Keratinocyte (primary cell): ENCODE results near the gene VPS37C. TPM values are rescaled to one million over a fixed set of nuclear protein-coding genes. Genes with fewer than 3 reads are reported as not detected.

Experiments used
- DNase-seq: peaks from one replicate; pipeline ENCODE4 v3.0.0-alpha.2; 2011; ENCODE audit warnings: low read depth, missing footprints, low spot score
- FAIRE-seq: peaks from 2 replicates; lab custom pipeline; 2011; peaks lifted over from hg19 to GRCh38; lab: Jason Lieb, UNC
- H2AFZ ChIP-seq: 2 replicates; pipeline ENCODE4 v1.6.0; 2012; ENCODE audit warnings: low read length, control low read depth, inconsistent platforms; ENCODE audit not compliant: control insufficient read depth
- H3K27ac ChIP-seq: 2 replicates; pipeline ENCODE4 v1.5.1; 2011; ENCODE audit warnings: low read length; ENCODE audit not compliant: control insufficient read depth, insufficient read depth
- H3K27me3 ChIP-seq: 3 replicates; pipeline ENCODE4 v1.6.0; 2011; ENCODE audit warnings: low read length; ENCODE audit not compliant: control insufficient read depth, insufficient read depth; ENCODE audit errors: extremely low read depth
- H3K36me3 ChIP-seq, 2 experiments: 2 replicates in 1 of 2; 3 replicates in 1 of 2; pipeline ENCODE4 v1.5.1; 2011; ENCODE audit warnings: low read length in 2 of 2, mild to moderate bottlenecking in 1 of 2; ENCODE audit not compliant: control insufficient read depth in 2 of 2, insufficient read depth in 2 of 2; ENCODE audit errors: extremely low read depth in 1 of 2
- H3K4me1 ChIP-seq: 3 replicates; pipeline ENCODE4 v1.5.1; 2011; ENCODE audit warnings: low read length; ENCODE audit not compliant: control insufficient read depth, insufficient read depth; ENCODE audit errors: extremely low read depth
- H3K4me2 ChIP-seq: 3 replicates; pipeline ENCODE4 v1.6.0; 2011; ENCODE audit warnings: low read depth, low read length; ENCODE audit not compliant: control insufficient read depth, insufficient read depth; ENCODE audit errors: extremely low read depth
- H3K4me3 ChIP-seq, 3 experiments: fragments of 200-600 bp in 1 of 3; sonication (generic) in 1 of 3; 2 replicates in 2 of 3; 3 replicates in 1 of 3; pipeline ENCODE4 v1.5.1; 2011 to 2016; ENCODE audit warnings: low read length in 3 of 3, mild to moderate bottlenecking in 3 of 3, control low read depth in 2 of 3, inconsistent platforms in 1 of 3, low read depth in 1 of 3, mixed read lengths in 1 of 3, mixed run types in 1 of 3, moderate library complexity in 1 of 3; ENCODE audit not compliant: control insufficient read depth in 2 of 3, insufficient read depth in 2 of 3; ENCODE audit errors: extremely low read depth in 1 of 3
- H3K79me2 ChIP-seq: 2 replicates; pipeline ENCODE4 v1.6.0; 2012; ENCODE audit warnings: low read length; ENCODE audit not compliant: control insufficient read depth, insufficient read depth
- H3K9ac ChIP-seq: 3 replicates; pipeline ENCODE4 v1.6.0; 2011; ENCODE audit warnings: low read length; ENCODE audit not compliant: control insufficient read depth, insufficient read depth; ENCODE audit errors: extremely low read depth
- H3K9me1 ChIP-seq: 3 replicates; pipeline ENCODE4 v1.6.0; 2011; ENCODE audit warnings: low read length; ENCODE audit not compliant: control insufficient read depth, insufficient read depth; ENCODE audit errors: extremely low read depth
- H3K9me3 ChIP-seq: 2 replicates; pipeline ENCODE4 v1.5.1; 2012; ENCODE audit warnings: low read depth, low read length; ENCODE audit not compliant: control insufficient read depth
- H4K20me1 ChIP-seq: 3 replicates; pipeline ENCODE4 v1.6.0; 2011; ENCODE audit warnings: low read length; ENCODE audit not compliant: control insufficient read depth, insufficient read depth; ENCODE audit errors: extremely low read depth
- EZH2 ChIP-seq: IDR thresholded peaks from one replicate; pipeline ENCODE4 v1.6.1; 2012; ENCODE audit warnings: inconsistent platforms, mild to moderate bottlenecking, low read length, moderate library complexity
- dilution Hi-C: fragments of 300-500 bp; cut with MboI; formaldehyde crosslinking; loops from one replicate; pipeline ENCODE4 v1.7.0; 2020; ENCODE audit warnings: low sequenced_read_pairs; ENCODE audit not compliant: extremely low pct_ligation_motif_present
- polyA plus RNA-seq, 5 experiments: library from polyadenylated mRNA; depleted of rRNA in 3 of 5; stranded (reverse) in 3 of 5; stranded (forward) in 1 of 5; unstranded in 1 of 5; fragments of >200 nt; gene quantifications; 1 replicate in 1 of 5; 2 replicates in 3 of 5; 3 replicates in 1 of 5; pipeline versions ENCODE4 v1.2.1 to v1.2.3, GENCODE V29; 2011 to 2012; ENCODE audit warnings: missing spikeins in 2 of 5, low read depth in 1 of 5, low replicate concordance in 1 of 5
- TF ChIP-seq, protein P1 (sequence below), 3 experiments: IDR thresholded peaks in 1 of 3; conservative IDR thresholded peaks in 1 of 3; optimal IDR thresholded peaks in 1 of 3; 2 replicates in 2 of 3; 3 replicates in 1 of 3; pipeline versions ENCODE3 to v1.5.1; 2011; ENCODE audit warnings: low read length in 3 of 3, mild to moderate bottlenecking in 3 of 3, moderate library complexity in 2 of 3, control low read depth in 1 of 3, inconsistent platforms in 1 of 3; ENCODE audit not compliant: insufficient read depth in 2 of 3; ENCODE audit errors: extremely low read depth in 1 of 3

The VPS37C gene
- polyA plus RNA-seq, 1 donor (not counting 4 experiments of a cell fraction or from before 2014, with no cell fraction given): 8.0 TPM

DNA sequence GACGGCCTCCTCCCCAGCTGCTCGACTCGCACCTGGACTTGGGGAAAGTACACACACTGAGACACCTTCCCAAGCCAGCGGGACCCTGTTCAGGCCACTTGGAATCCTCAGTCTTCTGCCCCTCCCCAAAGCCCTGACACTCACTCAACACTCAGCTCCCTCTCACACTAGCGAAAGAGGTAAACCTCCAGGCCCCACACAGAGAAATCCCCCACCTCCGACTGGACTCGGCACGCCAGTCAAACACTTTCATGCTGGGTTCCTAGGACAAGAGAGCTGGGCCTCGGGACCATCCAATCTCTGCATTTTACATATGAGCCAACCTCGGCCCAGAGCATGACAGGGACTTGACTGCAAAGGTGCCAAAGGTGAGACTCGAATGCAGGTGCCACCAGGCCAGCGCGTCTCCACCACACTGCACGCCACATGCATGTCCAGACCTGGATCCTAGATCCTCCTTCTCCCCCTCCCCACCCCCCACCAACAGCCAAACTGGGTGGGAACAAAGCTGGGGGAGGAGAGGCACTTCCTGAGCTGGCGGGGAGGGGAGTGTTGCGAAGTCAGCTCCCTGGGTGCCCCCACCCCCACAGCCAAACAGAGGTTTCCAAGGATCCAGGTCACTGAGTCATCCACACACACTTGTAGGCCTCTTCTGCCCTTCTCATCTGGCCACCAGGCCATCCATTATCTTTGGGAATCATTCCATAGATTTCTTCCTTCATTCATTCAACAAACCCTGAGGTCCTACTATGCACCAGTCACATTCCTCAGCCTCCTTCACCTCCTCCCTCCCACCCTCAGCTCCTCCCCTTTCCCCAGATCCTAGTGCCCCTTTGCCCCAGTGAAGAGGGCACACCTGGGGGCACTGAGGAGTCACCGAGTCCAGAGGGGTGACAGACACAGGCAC is 69.6 kb downstream of the VPS37C start:
- no peak overlapping the region for H3K4me3 ChIP-seq
- no peak for FAIRE-seq
- no peak for DNase-seq

DNA sequence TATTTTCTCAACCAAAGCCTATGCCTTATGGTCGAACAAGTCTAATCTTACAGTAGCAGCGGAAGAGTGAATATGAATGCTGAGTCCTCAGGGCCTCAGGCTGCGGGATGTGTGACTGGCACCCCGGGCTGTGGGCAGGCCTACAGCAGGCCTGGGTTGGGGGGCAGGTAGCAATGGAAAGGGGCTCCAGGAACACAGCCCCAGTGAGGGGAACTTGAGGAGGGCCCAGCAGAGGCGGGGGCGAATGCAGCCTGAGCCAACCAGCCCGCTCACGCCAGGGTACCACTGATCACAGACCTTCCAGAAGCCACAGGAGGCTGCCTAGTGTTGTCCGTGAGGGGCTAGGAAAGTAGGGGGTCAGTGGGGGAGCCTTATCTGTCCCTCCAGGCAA is 70.2 kb downstream of the VPS37C start:
- H3K27me3 ChIP-seq: no peaks in the 10 kb centered on the region
- TF ChIP-seq EZH2: no peak
- TF ChIP-seq, protein P1, sequence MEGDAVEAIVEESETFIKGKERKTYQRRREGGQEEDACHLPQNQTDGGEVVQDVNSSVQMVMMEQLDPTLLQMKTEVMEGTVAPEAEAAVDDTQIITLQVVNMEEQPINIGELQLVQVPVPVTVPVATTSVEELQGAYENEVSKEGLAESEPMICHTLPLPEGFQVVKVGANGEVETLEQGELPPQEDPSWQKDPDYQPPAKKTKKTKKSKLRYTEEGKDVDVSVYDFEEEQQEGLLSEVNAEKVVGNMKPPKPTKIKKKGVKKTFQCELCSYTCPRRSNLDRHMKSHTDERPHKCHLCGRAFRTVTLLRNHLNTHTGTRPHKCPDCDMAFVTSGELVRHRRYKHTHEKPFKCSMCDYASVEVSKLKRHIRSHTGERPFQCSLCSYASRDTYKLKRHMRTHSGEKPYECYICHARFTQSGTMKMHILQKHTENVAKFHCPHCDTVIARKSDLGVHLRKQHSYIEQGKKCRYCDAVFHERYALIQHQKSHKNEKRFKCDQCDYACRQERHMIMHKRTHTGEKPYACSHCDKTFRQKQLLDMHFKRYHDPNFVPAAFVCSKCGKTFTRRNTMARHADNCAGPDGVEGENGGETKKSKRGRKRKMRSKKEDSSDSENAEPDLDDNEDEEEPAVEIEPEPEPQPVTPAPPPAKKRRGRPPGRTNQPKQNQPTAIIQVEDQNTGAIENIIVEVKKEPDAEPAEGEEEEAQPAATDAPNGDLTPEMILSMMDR (optimal IDR thresholded peaks at IDR 0.05 in 1 of 3, IDR thresholded peaks at IDR 0.05 in 1 of 3, conservative IDR thresholded peaks at IDR 0.05 in 1 of 3; ENCODE audit: extremely low read depth in 1 of 3, insufficient read depth in 2 of 3, low read length in 3 of 3): no peak
- no peak overlapping the region for H2AFZ ChIP-seq
- no peaks in the 10 kb centered on the region for H3K36me3 ChIP-seq
- no peak overlapping the region for H3K4me3 ChIP-seq
- no peaks in the 10 kb centered on the region for H4K20me1 ChIP-seq
- H3K4me1 ChIP-seq: no peaks in the 10 kb centered on the region
- H3K9ac ChIP-seq: no peak overlapping the region
- no peak overlapping the region for H3K27ac ChIP-seq
- H3K9me1 ChIP-seq: no peaks in the 10 kb centered on the region
- DNase-seq: no peak
- no peaks in the 10 kb centered on the region for H3K79me2 ChIP-seq
- FAIRE-seq: no peak
- H3K9me3 ChIP-seq: no peaks in the 10 kb centered on the region
- H3K4me2 ChIP-seq: no peak overlapping the region
- dilution Hi-C loops: no loop called here

More for the DNA sequence above, 69.6 kb downstream of the VPS37C start:
- Histone ChIP-seq H3K9me1 (no peaks in the 10 kb centered on the region), H3K79me2 (no peaks in the 10 kb centered on the region), H3K9ac (no peak overlapping the region), H3K27ac (no peak overlapping the region), H3K4me1 (no peaks in the 10 kb centered on the region), H4K20me1 (no peaks in the 10 kb centered on the region), H3K4me2 (no peak overlapping the region), H2AFZ (no peak overlapping the region), H3K9me3 (no peaks in the 10 kb centered on the region), H3K36me3 (no peaks in the 10 kb centered on the region), H3K27me3 (no peaks in the 10 kb centered on the region)
- dilution Hi-C loops: no loop called here
- TF ChIP-seq, protein P1 (optimal IDR thresholded peaks at IDR 0.05 in 1 of 3, IDR thresholded peaks at IDR 0.05 in 1 of 3, conservative IDR thresholded peaks at IDR 0.05 in 1 of 3; ENCODE audit: extremely low read depth in 1 of 3, insufficient read depth in 2 of 3, low read length in 3 of 3): no peak
- TF ChIP-seq EZH2: no peak
